GOT3 (cell line): Measurements from ENCODE around the gene HOXC6.

Experiments
- DNase-seq: peaks from one replicate; lab custom pipeline; 2025; ENCODE audit warnings: mixed read lengths; lab: John Stamatoyannopoulos, UW

HOXC6 gene

DNA sequence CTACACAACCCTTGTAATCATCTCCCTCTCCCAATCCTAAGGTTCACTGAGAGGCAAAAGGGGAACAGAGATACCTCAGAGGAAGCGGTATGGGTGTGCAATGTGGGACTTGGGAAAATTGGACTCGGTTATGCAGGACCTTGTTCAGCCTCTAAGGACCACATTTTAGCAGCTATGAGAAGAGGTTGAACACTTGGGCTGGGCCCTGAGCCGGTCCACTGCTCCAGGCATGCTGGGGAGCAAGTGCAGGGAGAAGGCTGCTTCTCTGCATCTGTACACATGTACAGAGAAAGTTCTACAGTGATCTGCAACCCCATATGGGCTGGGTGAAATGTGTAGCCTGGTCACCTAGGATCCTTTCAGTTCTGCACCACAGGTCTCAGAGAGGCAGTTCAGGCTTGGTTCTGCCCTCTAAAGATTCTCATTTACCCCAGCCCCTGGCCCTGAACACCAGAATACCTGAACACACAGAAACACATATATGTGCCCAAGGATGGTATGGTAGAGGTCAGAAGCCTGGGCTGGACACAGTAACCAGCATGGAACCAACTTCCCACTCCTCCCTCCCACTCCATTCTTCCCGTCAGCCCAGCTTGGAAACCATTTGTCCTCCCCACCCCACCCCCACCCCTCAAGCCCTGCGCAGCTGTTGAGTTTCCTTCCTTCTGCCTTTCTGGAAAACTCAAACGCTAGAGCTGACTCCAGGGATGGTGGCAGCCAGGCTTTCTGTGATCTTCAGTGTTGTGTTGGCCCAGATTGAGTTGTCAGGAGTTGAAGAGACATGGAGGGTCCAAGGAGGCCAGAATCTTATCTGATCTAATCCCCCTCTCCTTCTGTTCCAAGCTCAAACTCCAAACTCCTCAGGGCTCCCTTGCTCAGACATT lies 15.0 kb downstream of the HOXC6 start:
- DNase-seq: no peak

DNA sequence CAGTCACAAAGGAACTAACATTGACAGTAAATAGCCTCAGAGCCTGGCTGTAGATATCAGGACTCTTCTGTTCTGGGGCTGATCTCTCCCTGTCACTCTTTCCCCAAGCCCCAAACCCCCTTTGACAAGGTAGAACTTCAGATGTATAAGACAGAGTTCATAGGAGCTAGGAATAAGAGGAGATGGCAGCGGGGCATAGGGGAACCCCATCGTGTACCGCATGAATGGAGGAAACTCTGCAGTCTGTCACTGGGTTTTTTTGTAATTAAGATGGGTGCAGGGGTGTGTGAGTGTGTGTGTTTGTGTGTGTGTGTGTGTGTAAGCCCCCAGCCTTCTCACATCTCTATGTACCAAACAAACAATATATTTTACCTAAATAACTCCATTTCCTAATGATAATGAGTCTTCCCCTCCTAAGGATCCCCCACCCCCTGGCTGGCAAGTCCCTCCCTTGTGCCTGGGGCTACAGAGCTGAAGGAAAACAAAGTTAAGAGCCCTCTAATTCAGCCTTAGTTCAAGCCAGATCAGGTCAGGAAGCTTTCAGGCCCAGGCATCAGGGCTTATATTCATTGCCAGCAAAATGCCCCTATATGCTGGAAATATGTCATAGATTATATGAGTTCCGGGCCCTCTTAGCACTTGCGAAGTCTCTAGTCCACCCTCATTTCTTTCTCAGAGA lies 16.3 kb downstream of the HOXC6 start:
- DNase-seq: no peak

DNA sequence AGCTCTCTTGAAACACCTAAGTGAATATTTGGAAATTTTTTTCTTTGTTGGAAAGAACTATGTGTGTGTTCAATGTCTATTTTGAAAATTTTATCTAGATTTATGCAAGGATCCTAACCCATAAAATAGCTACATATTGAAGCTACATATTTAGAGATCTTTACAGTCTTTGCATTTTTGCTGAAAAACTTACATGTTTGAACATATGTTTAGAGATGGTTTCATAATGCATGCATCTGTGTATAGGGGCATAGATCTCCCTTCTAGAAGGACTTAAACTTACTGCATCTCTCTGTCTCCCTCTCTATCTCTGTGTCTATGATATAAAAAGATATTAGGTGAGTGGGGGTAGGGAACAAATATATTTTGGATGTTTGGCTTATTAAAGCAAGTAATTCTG lies 17.2 kb downstream of the HOXC6 start:
- DNase-seq: no peak

GRCh38 chr12:54045868-54046521 lies 17.8 kb downstream of the HOXC6 start:
- DNase-seq: no peak

DNA sequence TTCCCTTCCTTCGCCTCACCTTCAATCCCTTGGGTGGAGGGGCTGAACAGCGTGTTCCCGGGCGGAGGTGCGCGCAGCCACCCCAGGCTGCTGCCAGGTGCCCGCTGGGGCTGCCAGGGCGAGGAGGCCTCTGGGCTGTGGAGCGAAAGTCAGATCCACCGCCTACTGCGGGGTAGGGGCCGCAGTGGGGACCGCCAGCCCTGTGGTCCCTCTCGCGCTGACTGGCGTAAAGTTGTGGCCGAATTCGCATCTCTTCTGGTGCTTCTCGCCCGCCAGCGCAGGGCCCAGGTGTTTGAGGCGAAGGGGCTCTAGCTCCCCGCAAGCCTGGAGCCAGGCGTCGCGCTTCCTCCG lies 18.5 kb downstream of the HOXC6 start:
- no peak for DNase-seq

DNA sequence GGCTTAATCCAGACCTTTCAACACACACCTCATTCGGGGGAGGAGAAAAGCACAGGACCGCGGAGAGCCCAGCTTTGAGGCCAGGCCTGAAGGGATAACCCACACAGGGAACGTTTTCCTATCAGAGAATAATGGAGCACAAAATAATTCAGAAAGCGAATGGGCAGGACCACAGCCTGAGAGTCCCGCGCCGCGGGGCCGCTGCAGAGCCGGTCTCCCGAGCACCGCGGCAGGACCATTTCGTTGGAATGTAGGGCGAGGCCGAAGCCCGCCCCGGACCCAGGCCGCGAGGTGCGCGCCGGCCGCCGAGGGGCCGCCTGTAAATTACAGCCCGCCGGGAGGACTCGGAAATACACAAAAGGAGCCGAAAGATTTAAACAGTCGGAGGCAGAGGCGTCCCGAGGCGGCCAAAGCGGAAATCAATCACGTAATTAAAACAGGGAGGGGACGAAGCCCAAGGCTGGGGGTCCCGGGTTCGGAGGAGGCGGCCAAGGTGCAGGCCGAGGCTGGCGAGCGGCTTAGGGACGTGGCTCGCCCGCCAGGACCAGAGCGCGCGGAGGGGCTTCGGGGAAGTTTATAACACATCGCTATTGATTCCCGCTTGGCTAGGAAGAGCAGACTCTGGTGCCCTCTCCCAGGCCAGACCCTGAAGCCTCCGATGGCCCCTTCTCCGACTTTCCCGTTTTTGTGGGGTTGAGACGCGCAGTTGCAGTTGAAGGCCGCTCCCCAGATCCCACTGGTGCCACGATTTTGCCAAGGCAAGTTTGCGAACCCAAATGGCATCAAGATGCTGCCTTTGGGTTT lies 19.1 kb downstream of the HOXC6 start:
- DNase-seq: no peak

DNA sequence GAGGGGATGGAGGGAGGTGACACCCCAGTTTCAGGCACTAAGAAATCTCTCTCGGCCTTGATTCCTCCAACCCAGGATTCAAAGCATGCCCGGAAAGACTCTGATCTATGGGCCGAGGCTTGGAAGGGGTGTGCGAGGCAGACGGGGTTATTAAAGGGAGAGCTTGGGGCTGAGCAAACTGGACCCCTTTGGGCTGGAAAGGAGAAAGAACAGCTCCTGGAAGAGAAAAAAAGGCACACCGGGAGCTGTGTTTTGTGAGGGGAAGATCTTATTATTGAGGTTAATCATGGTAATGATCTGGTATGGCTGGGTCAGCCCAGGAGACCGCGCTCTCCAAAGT lies 19.7 kb downstream of the HOXC6 start:
- no peak for DNase-seq

DNA sequence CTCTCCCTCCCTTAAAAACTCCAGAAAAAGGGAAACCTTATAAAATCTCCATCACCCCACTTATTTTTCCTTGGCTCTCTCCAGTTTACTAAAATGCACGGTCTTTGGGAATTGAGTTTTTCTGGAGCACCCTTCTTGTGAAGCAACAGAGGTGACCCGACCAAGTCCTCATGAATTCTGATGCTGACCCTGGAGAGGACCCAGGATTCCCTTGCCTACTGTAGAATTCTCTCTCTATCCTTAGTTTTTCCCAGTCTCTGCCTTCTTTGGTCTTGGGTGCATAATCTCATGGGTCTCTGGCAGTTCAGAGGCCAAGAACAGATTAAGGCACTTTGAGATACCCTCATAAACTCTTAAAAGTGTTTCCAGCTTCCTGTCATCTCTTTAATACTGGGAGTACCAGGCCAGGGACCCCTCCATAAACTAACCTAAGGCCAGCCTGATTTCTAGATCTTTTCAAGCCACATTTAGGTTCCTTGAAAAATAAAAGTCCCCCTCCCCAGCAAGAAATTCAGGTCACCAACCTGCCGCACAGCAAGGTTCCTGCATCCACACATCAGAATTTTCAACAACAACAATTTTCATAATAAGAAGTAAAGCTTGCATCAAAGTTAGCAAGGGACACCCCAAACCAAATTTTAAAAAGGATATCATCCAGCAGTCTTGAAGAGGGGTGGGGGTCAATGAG lies 20.3 kb downstream of the HOXC6 start:
- DNase-seq: no peak

GRCh38 chr12:54049108-54049507 lies 20.9 kb downstream of the HOXC6 start:
- no peak for DNase-seq

DNA sequence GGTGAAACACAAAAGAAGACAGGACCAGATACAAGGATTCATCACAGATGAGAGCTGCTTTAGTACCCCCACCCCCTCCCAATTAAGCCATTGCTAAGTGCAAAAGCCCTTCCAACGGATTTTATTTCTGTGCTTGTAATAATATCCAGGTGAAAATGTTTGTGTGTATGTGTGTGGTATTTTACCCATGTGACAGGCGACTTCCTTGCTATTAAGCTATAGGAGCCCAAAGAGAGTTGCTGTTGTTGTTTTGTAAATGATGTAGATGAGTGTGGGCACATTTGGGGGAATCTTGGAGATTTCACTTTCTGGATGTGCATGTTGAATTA lies 22.2 kb downstream of the HOXC6 start:
- no peak for DNase-seq

GRCh38 chr12:54051026-54051842 lies 23.0 kb downstream of the HOXC6 start:
- DNase-seq: no peak

DNA sequence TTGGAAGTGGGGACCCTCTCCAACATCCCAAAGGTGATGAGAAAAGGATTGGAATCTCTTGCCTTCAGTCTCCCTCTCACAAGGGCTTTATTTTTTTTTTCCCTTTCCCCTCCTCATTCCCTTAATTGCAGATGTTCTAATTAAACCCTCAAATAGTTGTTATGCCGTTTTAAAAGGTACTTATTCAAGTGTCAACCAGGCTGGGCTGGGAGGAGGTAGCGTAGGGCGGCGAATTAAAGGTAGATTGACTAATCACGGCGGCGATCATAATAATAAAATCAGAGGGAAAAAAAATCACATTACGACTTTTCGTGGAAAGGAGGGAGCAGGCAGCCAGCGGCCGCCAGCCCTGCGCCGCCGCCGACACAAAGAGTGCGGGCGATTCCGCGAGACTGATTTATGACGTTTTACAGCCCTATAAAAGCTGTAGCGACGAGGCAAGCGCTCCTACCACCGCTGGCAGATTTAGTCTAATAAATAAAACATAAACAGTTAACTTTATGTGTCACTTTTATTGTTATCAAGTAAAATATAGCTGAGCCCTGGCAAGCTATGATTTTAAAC lies 23.7 kb downstream of the HOXC6 start:
- DNase-seq: no peak

GRCh38 chr12:54052438-54053002 lies 24.3 kb downstream of the HOXC6 start:
- DNase-seq: no peak

- no peak for DNase-seq
These were observed 24.9 kb downstream of the HOXC6 start for GRCh38 chr12:54053003-54053750.

DNA sequence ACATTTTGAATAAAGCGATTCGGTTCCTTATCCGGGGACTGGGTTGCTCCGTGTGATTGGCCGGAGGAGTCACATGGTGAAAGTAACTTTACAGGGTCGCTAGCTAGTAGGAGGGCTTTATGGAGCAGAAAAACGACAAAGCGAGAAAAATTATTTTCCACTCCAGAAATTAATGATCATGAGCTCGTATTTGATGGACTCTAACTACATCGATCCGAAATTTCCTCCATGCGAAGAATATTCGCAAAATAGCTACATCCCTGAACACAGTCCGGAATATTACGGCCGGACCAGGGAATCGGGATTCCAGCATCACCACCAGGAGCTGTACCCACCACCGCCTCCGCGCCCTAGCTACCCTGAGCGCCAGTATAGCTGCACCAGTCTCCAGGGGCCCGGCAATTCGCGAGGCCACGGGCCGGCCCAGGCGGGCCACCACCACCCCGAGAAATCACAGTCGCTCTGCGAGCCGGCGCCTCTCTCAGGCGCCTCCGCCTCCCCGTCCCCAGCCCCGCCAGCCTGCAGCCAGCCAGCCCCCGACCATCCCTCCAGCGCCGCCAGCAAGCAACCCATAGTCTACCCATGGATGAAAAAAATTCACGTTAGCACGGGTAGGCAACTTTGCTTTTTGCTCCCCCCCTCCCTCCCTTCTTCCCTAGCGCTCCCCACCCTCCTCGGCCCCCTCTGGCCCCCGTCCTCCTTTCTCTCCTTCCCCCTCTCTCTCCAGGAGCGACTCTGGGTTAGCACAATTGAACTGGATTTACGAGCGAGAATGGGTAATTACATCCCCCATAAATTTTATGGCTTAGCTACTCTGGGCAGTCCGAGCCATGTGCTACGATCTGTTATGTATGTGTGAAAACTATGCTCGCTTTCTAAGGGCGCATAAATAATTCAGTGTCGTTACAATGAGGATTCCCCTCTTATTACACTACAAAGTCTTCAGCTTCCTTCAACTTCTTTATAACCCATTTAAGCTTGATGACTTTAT lies 25.8 kb downstream of the HOXC6 start, which contains the start of gene HOXC4:
HOXC4 (plus strand) TSS at position 85 of the 991 bp plus-strand sequence; CDS start at position 173, 88 bp downstream.
- no peak for DNase-seq

DNA sequence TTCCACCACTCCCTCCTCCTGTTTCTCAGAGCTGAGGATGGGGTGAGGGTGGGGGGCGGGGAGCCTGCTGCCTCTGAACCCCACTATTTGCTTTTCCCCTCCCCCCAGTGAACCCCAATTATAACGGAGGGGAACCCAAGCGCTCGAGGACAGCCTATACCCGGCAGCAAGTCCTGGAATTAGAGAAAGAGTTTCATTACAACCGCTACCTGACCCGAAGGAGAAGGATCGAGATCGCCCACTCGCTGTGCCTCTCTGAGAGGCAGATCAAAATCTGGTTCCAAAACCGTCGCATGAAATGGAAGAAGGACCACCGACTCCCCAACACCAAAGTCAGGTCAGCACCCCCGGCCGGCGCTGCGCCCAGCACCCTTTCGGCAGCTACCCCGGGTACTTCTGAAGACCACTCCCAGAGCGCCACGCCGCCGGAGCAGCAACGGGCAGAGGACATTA lies 26.5 kb downstream of the HOXC6 start:
- no peak for DNase-seq

- no peak for DNase-seq
These were observed 27.3 kb downstream of the HOXC6 start for GRCh38 chr12:54055552-54055951.

- no peak for DNase-seq
These were observed 27.9 kb downstream of the HOXC6 start for GRCh38 chr12:54056110-54056509.
